T-helper 9 cell (primary cell): ENCODE results near the gene TAGLN2.

Experiments used
- DNase-seq: peaks from one replicate; pipeline ENCODE4 v3.0.0-alpha.2; 2020

The TAGLN2 gene

DNA sequence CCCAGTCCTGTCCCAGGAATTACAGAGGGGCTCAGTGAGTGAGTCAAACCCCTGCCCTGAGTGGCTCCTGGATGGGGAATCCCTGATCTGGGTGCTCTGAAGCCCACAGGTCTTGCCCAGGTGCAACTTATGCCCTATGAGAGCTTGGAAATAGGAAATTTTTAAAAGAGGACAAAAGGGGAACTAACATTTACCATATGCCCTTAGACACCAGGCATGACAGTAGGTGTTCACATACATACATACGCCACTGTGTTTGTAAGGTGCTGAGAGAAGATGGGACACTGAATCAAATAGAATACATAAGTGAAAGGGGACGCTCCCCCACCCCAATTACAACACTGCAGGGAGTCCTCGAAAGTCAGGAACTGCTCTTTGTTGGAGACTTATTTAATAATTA lies 26.8 kb downstream of the TAGLN2 start:
- no peak for DNase-seq

DNA sequence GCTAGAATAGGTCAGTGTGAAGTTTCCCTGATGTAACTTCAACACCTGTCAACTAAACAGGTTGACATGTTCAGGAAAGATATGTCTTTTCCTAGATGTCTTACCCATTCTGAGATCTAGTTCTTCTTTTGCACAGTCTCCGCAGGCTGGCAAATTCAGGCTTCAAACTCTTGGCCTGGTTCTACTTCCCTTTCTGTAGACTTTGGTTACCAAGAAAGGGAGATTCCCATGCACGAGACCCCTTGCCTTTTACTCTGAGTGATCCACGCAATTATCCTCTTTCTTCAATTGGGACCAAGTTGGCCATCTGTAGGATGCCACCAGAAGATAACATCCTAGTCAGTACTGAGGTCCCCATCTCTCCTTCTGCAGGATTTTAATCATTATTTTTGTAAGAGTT lies 27.3 kb downstream of the TAGLN2 start:
- DNase-seq, result no peak

DNA sequence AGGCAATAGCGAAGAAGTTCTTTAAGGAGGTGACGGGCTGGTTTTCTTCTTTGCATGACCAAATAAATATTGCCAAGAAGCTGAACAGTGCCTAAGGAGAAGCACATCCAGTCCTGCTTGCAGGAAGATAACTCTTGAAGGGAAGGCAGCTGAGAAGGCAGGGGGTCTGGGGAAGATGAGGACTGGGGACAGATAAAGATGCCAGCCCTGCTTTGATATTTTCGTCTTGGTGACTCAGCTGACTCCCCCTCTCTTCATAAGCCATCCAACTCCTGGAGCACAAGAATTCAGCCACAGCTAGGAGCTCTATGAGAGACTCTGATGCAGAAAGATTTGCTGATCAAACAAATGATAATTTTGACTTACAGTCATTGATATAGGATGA lies 28.8 kb downstream of the TAGLN2 start:
- DNase-seq, result no peak

DNA sequence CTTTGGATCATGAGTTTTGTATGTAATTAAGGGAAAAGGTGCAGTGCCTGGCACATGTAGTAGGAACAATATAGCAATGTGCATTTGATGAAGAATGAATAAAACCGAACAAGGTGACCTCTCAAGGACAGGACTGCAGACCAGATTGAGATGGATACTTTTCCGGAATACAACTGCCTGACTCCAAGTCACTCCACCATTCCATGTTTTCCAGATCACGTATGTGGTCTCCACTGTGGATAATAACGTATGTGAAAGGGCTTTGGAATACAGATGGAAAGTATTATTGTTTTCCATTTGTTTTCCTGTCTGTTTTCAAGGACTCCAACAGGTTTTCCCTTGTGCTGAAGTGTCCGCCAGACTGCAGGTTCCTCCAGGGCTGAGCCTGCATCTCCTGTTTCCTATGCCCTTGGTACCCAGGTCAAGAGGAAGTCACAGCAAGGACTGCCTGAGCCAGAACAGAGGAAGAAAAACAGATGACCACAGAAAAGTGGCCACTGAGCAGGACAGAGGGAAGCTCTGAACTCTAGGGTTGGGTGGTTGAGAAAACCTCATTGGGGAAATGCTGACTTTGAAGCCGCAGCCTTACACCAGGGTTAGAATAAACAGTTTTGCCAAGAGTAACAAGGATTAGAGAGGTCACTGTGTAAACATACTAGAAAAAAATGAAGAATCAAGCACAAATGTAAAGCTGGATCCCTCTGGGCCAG lies 29.3 kb downstream of the TAGLN2 start:
- DNase-seq, result no peak

DNA sequence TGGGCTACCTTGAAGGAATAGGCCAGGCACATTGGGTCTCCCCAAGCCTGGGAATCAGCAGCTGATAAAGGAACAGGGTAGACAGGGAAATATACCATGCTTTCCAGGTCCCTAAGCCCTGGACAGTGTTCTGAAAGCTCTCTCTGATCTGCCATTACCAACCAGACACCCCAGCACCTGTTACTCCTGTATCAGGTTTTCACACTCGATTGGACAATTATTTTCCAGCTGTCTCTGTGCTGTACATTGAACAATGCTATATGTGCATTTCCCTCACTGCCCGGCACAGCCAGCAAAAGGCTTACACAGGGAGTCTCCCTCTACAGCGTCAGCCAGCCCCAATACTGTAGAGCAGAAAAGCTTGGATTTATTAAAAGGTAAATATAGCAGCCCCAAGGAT lies 30.0 kb downstream of the TAGLN2 start:
- no peak for DNase-seq

DNA sequence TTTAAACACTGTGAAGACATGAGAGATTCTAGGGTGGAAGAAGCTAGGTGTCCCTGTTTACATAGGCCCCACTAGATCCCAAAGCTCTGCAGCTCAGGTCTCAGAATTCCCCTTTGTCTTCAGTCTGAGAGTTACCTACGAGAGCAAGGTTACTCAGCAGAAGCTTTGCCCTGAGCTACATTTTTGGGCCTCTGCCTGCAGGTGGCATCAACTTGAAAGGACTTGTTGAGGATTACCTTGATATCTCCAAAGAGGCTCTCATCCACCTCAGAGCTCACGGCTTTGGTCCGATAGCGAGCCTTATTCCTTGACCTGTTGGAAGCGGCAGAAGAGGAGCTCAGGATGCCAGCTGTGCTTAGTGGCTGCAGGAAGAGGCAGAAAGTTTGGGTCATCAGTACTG lies 32.4 kb downstream of the TAGLN2 start:
- no peak for DNase-seq

DNA sequence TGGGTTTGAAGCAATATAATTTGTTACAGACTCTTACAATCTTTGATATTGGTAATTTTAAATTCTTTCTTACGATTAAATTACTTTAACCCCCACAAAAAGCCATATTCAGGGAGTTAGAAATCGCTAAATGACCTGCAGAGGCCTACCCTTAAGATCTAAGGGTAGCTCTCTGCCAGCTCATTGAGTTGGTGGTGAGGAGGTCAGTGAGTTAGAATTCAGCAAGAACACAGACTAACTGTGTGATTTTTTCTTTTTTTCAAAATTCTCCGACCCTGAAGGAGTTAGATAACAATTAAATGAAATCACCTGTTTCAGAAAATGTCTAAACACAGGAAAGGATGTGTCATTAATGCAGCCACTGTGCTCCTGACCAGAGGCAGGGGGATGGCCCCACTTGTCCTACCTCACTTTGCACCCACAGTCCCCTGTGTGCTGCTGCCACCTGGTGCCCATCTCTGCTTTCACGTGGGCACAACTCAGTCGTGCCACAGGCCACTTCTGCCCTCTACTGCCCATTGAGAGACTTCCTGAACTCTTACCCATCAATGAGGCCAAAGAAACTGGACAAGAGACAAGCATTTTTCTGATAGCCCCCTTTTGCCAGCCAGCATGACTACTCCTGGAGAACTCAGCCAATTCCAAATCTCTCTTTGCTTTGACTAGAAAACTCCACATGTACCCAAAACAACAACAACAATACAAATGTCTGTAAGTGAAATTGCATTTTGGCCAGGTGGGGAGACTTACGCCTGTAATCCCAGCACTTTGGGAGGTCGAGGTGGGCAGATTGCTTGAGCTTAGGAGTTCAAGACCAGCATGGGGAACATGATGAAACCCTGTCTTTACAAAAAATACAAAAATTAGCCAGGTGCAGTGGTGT lies 33.8 kb downstream of the TAGLN2 start:
- DNase-seq, result peak; percentile 55

DNA sequence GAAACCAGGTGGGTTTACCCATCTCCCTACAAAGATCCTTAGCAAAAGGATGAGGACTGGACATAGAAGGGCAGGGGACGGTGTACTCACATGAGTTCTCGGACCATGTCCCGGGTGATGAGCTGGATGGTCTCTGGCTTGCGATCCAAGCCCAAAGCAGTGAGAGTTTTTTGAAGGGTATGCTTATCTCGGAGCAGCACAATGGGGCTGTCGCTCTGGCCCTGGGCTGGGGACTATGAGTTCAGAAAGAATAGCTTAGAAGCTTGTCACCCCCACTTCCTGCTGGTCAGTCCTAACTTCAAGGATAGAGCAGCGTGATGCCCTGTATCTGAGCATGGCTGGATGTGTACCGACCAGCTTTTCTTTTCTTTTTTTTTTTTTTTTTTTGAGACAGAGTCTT lies 34.9 kb downstream of the TAGLN2 start:
- no peak for DNase-seq

DNA sequence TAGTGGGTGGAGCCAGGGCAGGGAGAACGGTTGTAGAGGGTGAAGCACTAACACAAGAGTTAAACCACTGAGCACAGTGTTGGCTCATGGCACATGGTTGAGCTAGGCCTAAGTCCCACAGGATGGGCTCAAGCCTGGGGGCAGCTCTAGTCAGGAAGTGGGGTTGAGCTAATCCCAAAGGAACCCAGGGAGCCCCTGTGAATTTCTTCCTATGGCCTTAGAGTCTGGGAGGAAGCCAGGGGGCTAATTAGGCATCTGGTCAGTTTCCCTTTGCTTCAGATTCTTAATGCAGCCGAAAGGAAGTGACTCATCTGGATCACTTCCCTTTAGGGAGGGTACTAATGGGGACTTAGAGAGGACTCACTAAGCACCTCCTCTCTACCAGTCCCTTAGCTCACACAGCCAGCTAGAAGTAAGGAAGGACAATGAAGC lies 35.5 kb downstream of the TAGLN2 start:
- no peak for DNase-seq

DNA sequence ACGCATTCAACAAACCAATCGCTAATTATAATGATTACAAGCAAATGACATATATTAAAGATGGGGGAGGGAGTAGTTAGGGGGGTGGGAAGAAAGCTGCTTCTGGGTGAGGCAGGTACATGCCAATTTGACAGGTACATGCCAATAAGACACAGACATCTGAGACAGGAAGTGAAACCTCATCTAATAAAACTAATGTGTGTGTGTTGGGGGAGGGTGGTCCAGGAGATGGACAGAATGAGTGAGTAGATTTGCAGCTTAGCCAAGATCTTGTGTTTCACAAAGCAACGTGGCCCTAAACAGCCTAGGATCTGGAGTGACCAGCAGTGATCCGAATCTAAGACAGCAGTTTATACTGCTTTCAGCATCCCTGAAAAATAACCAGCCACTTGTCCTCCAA lies 36.1 kb downstream of the TAGLN2 start:
- no peak for DNase-seq

DNA sequence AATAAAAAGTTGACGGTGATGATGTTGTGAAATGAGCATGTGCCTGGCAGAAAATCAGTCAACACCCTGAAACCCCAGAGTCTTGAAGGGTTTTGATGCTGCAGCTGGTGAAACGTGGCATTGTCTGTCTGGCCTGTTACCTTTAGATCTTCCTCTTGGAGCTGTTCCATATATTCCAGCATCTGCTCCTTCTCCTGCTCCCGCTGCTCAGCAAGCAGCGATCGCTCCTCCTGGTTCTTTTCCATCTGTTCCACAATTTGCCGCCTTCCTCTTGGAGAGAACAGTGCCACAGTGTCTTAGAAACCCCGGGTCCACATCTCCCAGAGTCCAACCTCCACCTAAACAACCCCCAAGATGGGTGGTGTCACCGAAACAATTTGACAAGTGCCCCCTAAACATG lies 41.0 kb downstream of the TAGLN2 start:
- DNase-seq, result no peak

DNA sequence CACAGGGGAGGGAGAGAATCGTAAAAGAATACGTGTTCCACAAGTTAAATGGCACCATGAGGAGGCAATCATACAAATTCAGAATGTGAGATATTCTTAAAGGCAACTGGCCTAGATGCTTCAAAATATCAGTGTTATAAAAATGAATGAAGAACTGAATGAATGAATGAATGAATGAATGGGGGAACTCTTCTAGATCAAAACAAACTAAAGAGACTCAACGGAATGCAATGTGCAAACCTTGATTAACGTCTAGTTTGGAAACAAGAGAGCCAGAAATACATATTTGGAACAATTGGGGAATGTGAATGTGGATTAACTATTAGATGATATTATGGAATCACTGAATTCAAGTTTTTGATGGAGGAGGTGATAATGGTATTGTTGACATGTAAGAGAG lies 42.2 kb downstream of the TAGLN2 start:
- DNase-seq, result no peak

DNA sequence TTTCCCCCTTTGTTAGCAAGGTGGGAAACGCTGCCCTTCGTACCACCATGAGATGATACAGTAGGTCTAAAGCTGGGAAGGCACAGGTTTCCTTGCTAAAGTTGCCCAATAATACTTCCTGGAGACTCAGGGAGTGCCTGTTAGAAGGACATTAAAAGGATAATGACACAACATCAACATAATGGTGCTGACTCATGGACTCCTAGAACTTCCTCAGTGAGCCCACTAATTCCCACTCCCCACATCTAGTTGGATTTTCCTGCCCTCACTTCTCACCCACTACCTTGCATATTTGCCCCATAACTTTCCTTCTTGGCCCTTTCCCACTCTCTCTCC lies 42.8 kb downstream of the TAGLN2 start:
- DNase-seq, result no peak

DNA sequence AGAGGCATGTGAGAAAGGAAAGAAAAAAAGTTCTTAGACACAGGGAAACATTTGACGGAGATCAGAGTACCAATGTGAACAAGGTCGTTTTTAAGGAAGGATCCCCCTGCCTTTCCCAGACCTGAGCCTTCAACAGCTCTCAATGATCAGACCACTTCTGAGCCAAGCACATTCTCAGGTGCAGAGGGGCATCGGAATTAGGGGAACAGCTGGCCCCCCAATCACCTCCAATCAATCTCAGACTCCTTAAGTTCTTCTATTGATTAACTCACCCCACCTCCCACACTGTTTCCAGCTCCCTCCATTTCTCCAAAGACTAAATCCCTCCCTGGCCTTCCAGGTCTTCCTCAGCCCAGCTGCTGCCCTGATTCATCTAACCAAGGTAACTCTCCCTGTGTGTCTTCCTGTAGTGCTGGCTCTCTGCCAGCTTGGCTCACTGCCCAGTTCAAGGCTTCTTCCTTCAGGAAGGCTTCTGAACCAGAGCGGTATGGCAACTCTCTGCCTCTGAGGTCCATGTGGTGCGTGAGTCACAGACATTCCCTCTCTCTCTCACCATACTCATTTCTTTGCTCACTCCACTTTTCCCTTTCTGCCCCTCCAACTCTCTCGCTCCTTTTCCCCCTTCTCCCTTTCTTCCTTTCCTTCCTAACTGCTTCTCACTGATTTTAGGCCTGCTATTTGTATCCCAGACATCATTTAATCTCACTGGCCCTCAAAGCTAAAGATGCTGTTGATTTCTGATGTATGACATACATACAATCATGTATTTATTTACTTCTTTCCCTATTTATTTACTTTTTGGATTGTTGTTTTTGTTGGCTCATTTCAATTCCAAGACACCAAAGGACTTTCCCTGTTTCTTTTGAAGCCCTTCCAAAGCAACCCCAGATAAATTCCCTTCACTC lies 43.4 kb downstream of the TAGLN2 start:
- peak; percentile 42 for DNase-seq

DNA sequence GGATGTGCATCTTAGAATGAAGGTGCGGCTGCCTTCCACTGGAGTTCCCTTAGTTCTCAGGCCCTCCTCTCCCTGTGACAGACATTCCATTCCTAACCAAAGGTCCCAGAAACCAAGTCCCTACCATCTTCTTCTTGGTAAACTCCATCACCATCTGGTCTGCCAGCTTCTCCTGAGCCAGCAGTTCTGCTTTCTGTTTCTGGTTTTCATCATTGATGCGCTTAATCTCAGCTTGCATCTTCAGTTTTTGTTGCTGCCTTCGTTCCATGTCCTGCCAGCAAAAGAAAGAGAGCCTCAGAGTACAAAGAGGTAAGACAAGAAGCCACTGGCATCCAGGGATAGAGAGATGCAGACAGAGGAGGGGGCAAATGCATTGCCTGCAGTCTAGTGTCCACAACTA lies 44.9 kb downstream of the TAGLN2 start:
- no peak for DNase-seq

DNA sequence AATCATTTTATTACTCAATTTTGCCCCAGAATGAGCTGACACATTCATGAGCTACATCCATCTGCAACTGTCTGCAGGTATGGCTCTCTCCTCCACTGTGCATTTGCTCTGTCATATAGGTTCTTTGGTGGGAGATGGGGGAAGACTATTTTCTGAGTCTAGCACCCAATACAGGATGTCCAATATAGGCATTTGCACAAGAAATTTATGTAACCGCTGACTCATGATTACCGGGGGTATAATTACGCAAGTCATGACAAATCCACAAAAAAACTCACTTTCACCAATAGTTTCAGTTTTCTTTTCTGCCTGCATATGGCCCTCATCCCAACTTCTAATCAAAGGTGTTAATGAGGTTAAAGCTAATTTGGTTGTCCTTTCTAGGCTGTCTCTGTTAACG lies 45.3 kb downstream of the TAGLN2 start:
- DNase-seq, result no peak

DNA sequence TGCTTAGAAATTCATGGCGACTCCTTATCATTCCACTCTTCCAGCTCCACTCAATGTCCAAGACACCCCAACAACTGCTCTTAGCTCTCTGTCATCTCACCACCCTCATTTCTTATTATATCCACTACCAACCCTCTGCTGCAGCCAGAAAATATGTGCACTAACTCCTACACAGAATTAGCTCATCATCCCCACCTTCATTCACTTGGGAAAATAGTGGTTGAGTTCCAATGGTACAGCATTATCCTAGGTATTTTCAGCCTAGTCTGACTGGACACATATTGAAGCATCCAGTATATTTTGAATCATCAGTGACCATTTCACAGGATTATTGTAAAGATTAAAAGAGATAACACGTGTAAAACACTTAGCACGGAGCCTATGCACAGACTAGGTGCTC lies 46.2 kb downstream of the TAGLN2 start:
- no peak for DNase-seq

DNA sequence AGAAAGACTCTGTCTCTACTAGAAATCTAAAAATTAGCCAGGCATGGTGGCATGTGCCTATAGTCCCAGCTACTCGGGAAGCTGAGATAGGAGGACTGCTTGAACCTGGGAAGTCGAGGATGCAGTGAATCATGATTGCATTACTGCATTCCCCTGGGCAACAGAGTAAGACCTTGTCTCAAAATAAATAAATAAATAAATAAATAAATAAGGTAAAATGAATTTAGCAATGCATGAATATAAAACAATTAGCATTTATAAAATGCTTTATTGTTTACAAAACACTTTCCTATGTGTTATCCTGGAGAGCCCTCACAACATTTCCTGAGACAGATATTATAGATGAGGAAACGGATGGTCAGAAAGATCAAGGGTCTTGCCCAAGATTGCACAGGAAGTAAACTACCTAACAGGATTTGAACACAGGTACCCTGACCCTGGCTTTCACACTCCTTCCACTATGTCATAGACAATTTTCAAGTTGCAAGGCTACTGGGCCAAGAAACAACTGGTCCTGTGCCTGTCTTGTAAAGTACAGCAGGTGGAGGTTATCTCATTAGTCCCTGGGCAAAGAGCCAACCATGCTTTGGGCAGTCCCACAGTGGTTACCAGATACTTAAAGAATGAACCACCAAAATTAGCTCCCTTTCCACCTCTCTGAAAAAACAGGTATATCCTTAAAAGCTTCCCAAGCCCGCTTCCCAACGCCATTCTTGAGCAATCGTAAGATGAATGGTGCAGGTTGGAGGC lies 47.4 kb downstream of the TAGLN2 start:
- no peak for DNase-seq

DNA sequence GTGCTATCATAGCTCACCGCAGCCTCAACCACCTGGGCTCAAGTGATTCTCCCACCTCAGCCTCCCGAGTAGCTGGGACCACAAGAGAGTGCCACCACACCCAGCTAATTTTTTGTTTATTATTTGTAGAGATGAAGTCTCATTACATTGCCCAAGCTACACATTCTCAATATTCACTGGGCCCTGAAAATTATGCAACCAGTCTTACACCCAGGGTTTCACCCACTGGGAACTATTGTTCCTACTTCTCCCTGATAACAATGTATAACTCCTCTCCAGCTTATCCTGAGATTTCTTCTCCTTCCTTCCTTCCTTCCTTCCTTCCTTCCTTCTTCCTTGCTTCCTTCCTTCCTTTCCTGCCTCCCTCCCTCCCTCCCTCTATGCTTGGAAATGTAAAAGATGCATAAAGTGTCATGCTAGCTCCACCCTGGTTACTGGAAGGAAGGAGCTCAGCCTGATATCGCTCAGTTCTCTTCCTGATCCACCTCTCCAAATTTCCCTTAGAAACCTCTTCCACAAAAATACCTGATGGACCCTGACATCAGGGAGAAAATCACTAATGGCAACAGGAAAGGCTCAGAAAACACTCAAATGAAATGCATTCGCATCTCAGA lies 51.7 kb downstream of the TAGLN2 start:
- DNase-seq, result no peak

DNA sequence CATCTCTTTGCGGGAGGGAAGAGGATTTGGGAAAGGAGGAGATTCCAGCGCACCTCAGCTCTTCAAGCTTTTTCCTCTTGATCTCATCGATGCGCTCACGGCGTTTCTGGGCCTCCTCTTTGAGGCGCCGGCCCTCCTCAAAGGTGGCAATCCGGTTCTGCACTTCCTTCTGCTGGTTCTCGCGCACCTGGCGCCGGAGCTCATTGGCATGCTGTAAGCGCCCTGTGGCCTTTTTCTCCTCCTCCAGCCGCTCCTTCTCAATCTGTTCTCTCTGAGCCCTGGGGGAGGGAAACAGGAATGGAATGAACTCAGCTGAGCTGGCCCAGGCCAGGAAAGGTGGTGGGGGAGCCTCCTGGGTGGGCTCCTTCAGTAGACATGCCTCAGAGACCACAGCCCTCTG lies 52.4 kb downstream of the TAGLN2 start:
- DNase-seq, result no peak

DNA sequence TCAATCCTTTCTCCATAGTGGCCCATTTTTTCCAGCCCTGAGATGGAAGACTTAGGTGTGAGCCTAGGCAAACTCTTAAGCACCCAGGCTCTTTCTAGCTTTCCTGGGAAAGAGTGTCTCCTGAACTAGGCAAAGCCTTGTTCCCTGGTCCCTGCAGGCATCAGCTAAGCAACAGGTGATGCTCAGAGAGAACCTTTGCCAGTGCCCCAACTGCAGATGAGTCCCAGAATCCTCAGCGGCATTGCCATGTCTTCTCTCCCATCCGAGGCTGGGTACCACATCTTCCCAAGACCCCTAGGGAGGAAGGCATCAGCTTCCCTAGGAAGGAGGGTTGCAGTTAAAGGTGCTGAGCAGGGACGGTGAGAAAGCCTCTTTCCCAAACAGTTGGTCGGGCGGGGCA lies 54.6 kb downstream of the TAGLN2 start:
- DNase-seq, result no peak

DNA sequence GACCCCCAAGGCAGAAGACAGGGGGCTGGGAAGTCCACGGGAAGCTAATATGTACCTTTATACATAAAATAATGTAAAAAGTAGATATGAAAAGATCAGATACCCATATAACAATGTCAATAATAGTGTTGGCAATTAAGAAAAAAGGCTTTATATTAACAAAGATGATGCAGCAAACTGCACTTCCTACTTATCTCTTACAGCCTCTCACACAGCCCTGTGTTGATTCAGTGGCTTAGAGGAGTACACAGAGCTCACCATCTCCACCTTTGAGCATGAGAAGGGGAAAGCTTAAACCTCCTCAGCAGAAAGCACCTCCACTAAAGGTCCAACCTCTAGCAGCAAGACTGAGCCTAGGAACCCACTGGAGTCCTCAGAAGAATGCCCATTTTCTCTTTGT lies 55.7 kb downstream of the TAGLN2 start:
- DNase-seq, result no peak
